HepG2 (cell line): ENCODE data around the gene VWC2L. TPM values are rescaled to one million over a fixed set of nuclear protein-coding genes. Genes with fewer than 3 reads are reported as not detected.

Source experiments
- BRF2 ChIP-seq: sonication (generic); formaldehyde crosslinking; IDR thresholded peaks from 2 replicates; pipeline ENCODE4 v1.8.1; 2022; ENCODE audit warnings: mild to moderate bottlenecking, missing genetic modification reagents
- EED ChIP-seq: sonication (generic); formaldehyde crosslinking; IDR thresholded peaks from 2 replicates; pipeline ENCODE4 v1.5.0; 2020; ENCODE audit warnings: mild to moderate bottlenecking, missing genetic modification reagents
- KMT2A ChIP-seq: sonication (generic); formaldehyde crosslinking; IDR thresholded peaks from 2 replicates; pipeline ENCODE4 v1.4.0; 2020; ENCODE audit warnings: missing genetic modification reagents
- MBNL3 ChIP-seq: fragments of 250-450 bp; sonication (Bioruptor Pico); conservative IDR thresholded peaks from 2 replicates; pipeline ENCODE4 v1.8.0; 2022; ENCODE audit warnings: mild to moderate bottlenecking, inconsistent platforms
- TOPORS ChIP-seq: sonication (generic); formaldehyde crosslinking; IDR thresholded peaks from 2 replicates; pipeline ENCODE4 v1.8.0; 2023; ENCODE audit warnings: mild to moderate bottlenecking, missing genetic modification reagents
- ZBTB2 ChIP-seq: sonication (generic); formaldehyde crosslinking; IDR thresholded peaks from 2 replicates; pipeline ENCODE4 v1.8.0; 2022; ENCODE audit warnings: low read depth, missing genetic modification reagents
- ZBTB26 ChIP-seq: IDR thresholded peaks from 2 replicates; pipeline ENCODE4 v1.6.1; 2016; ENCODE audit warnings: missing compliant biosample characterization, missing genetic modification reagents, borderline replicate concordance
- ZBTB44 ChIP-seq: sonication (generic); formaldehyde crosslinking; IDR thresholded peaks from 2 replicates; pipeline ENCODE4 v1.4.0; 2020; ENCODE audit warnings: missing genetic modification reagents
- ZNF230 ChIP-seq: sonication (generic); formaldehyde crosslinking; IDR thresholded peaks from 2 replicates; pipeline ENCODE4 v1.4.0; 2020; ENCODE audit warnings: mild to moderate bottlenecking, missing genetic modification reagents
- ZNF318 ChIP-seq: sonication (generic); formaldehyde crosslinking; IDR thresholded peaks from 2 replicates; pipeline ENCODE4 v1.4.0; 2020; ENCODE audit warnings: mild to moderate bottlenecking, missing genetic modification reagents
- ZNF451 ChIP-seq: sonication (generic); formaldehyde crosslinking; IDR thresholded peaks from 2 replicates; pipeline ENCODE4 v1.5.0; 2020; ENCODE audit warnings: mild to moderate bottlenecking, missing genetic modification reagents
- ZNF879 ChIP-seq: sonication (generic); formaldehyde crosslinking; IDR thresholded peaks from 2 replicates; pipeline ENCODE4 v1.8.1; 2023; ENCODE audit warnings: missing genetic modification reagents
- polyA plus RNA-seq, 8 experiments: library from polyadenylated mRNA; depleted of rRNA in 3 of 8; stranded (reverse) in 7 of 8; unstranded in 1 of 8; fragments of >200 nt; fragmentation: Illumina TruSeq in 4 of 8; extraction: Trizol in 4 of 8; gene quantifications; 2 replicates each; pipeline versions ENCODE4 v1.2.1 to v1.2.3, GENCODE V29; 2011 to 2016; ENCODE audit warnings: low read depth in 4 of 8, missing spikeins in 1 of 8, mixed read lengths in 1 of 8; ENCODE audit not compliant: insufficient read depth in 1 of 8
- total RNA-seq, 5 experiments: library from RNA; depleted of rRNA; stranded (reverse); fragments of >200 nt; fragmentation: Illumina TruSeq; extraction: Trizol; gene quantifications; 2 replicates each; pipeline ENCODE4 v1.2.3, GENCODE V29; 2016; ENCODE audit warnings: low read depth in 1 of 5

Gene VWC2L
- total and polyA plus RNA-seq, 2 of the 13 experiments (the other 11 are each of a cell fraction or from before 2014, with no cell fraction given), result not detected

- TF ChIP-seq ZBTB26 (no peak; the same call in none of the 2 replicates), KMT2A (CRISPR knock-in tag) (no peak), BRF2 (no peak), ZBTB2 (CRISPR knock-in tag) (no peak), TOPORS (CRISPR knock-in tag) (peak; percentile 93), ZNF230 (peak; percentile 60; the same call in 1 of the 2 replicates), EED (CRISPR knock-in tag) (peak; percentile 81; the same call in 1 of the 2 replicates), ZNF879 (peak; percentile 88; the same call in 1 of the 2 replicates), ZNF451 (peak; percentile 79; the same call in 1 of the 2 replicates), ZBTB44 (CRISPR knock-in tag) (peak; percentile 98), ZNF318 (CRISPR knock-in tag) (no peak), MBNL3 (CRISPR knock-in tag) (no peak)
These were observed at the start of gene VWC2L (continued) for GRCh38 chr2:214410918-214411554.
